GM21825 (cell line): Measurements from ENCODE around the gene SEZ6L.

Experiments
- ATAC-seq: cut with Tn5 transposase; IDR thresholded peaks from one replicate; pipeline ENCODE4 v1.9.1; 2021; ENCODE audit warnings: mild to moderate bottlenecking, moderate library complexity; ENCODE audit not compliant: unreplicated experiment

SEZ6L gene

DNA sequence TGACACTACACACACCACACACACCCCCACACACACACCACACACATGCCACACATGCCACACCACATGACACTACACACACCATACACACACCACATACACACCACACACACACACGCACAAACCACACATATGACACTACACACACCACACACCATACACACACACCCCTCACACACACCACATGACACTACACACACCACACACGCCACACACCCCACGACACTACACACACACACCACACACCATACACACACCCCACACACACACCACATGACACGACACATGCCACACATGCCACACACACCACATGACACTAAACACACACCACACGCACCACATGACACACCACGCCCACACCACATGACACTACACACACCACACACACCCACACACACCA is 158.0 kb downstream of the SEZ6L start:
- ATAC-seq: no peak

GRCh38 chr22:26328221-26328620 is 159.0 kb downstream of the SEZ6L start:
- ATAC-seq: no peak

- no peak for ATAC-seq
Observed at GRCh38 chr22:26330971-26331625, 161.8 kb downstream of the SEZ6L start.

- ATAC-seq: no peak
Observed at GRCh38 chr22:26333088-26333800, 164.0 kb downstream of the SEZ6L start.

GRCh38 chr22:26334232-26334631 is 165.0 kb downstream of the SEZ6L start:
- no peak for ATAC-seq

DNA sequence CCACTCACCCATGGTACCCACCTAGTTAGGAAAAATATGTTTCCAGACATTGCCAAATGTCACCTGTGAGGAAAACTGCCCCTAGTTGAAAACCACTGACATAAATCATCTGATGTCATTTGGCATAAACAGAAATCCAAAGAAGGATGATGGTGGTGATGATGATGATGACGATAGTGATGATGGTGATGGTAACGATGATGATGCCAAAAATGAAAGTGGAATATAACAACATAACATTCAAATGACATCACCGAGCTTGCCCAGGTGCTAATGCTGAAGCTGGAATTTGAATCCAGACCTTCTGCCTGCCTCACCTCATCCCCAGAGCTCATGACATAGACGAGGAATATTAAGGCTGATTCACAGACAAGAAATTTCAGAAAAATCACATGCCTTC is 167.5 kb downstream of the SEZ6L start:
- ATAC-seq: no peak

DNA sequence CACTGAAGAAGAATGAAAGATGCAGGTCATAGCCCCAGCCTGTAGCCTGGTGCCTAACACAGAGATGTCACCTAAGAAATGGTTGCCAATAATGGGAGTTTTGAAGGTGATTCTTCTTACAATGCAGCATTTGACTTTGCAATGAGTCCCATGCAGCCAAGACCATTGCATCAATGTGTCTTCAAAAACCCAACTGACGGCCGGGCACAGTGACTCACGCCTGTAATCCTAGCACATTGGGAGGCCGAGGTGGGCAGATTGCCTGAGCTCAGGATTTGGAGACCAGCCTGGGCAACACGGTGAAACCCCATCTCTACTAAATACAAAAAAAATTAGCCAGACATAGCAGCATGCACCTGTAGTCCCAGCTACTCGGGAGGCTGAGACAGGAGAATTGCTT is 170.5 kb downstream of the SEZ6L start:
- ATAC-seq: no peak

- ATAC-seq: no peak
Observed at GRCh38 chr22:26342745-26343410, 173.6 kb downstream of the SEZ6L start.

GRCh38 chr22:26345496-26345895 is 176.2 kb downstream of the SEZ6L start:
- no peak for ATAC-seq

- ATAC-seq: no peak
Observed at GRCh38 chr22:26348810-26349526, 179.7 kb downstream of the SEZ6L start.

GRCh38 chr22:26354707-26355106 is 185.4 kb downstream of the SEZ6L start:
- no peak for ATAC-seq

DNA sequence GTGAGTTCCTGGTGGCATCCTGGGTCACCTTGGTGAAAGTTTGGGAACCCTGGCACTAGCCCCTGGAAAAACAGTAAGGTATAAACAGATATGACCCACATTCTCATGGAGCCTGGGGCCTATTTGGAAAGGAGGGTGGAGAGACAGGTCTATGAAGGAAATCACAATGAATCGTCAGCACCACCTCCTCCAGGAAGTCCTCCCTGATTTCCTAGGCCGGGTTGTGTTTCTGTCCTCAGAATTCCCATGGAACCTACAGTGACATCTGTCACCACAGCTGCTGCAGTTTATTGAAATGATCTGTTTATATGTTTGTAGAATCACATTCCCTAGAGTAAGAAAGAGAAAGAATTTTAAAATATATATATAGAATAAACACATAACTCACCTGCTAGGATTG is 188.0 kb downstream of the SEZ6L start:
- no peak for ATAC-seq

DNA sequence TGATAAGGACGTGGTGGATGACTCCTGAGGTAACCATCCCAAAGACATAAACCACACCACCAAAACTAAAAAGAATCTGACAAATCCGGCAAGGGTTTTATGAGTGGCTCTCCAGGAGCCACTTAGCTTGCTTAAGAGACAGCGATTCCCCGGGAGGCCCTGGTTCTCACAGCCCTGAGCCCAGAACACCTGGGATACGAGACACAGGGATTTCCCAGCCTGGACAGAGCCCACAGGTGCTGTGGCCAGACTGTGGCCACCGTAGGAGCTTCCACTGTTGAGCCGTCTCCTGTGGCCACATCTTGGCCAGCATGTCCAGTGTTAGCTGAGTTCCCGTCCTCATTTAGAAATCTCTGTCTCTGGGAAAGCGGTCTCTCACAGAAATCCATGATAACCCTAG is 188.6 kb downstream of the SEZ6L start:
- ATAC-seq: no peak

DNA sequence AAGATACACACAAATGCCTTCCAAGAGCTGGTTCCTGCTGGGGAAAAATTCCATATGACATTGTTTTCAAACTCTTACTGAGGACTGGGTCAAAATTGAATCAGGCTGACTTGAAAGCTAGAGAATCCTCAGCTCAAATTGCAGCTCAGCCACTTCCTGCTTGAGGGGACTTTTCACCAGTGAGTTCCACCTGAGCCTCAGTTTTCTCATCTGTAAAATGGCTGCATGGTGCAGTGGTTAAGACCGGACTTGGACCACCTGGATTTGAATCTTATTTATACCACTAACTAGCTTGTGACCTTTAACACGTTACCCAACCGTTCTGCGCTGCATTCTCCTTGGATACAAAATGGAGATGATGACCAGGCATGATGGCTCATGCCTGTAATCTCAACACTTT is 189.9 kb downstream of the SEZ6L start:
- no peak for ATAC-seq

GRCh38 chr22:26360169-26360885 is 191.1 kb downstream of the SEZ6L start:
- ATAC-seq: no peak

DNA sequence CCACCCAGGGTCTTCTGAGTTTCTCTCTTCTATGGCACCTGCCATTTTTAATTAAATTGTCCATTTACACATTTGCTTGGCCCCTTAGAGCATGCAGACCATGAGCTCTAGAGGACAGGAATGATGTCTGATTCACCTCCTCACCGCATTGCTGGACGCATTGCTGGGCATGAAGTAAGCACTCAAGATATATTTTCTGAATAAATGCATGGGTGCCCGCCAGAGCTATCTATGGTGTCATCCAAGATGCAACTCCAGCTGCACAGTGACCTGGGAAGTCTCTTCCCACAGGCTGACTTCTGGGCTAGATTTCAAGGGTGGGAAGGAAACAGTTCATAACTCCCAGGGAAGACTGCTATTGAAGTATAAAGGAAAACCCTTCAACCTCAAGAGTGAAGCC is 193.2 kb downstream of the SEZ6L start:
- no peak for ATAC-seq

DNA sequence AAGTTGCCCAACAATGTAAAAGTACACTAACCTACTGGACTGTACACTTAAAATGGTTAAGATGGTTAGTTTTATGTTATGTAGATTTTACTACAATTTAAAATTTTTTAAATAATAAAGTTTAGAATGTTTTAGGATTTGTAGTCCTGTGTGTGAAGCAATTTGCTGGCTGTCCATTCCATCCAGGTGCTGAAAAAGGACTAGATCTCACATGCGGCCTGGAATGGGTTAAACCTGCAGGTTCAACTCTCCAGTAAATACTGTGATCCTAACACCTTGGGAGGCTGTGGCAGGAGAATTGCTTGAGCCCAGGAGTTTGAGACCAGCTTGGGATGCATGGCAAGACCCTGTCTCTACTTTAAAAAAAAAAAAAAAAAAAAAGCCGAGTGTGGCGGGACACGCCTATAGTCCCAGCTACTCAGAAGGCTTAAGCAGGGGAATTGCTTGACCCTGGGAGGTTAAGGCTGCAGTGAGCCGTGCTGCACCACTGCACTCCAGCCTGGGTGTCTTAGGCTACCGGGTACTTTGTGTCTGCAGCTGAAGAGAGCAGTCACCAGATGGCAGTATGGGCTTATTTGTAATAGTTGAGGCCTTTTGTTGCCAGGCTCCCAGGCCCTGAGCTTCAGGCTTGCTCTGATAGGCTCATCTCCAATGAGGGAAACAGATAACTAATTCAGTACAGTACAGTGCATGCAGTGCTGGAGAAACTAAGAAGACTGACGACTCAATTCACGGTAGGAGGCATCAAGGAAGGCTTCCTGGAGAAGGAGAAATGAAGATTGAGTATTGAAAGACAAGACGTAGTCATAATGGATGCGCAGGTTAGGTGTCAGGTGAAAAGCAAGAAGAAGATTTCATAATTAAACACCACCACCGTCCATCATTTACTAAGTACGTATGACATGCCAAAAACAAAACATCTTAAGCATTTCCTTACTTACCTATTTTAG is 195.1 kb downstream of the SEZ6L start:
- no peak for ATAC-seq

- no peak for ATAC-seq
Observed at GRCh38 chr22:26367402-26368245, 198.4 kb downstream of the SEZ6L start.

DNA sequence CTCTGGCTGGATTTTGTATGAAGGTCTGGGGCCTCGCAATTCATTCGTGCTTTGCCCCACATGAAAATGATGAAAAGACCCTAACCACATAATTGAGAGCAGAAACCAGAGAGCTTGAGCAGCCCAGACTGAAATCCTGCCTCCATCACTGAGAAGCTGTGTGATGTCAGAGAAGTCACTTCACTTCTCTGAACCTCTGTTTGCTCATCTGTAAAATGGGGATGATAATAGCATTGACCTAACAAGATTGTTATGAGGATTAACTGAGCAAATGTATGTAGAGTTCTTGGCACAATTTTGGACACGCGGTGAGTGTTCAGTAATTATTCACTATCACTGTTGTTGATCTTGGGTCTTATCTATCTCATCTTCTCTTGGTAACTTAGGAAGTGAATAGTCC is 203.6 kb downstream of the SEZ6L start:
- ATAC-seq: no peak
